Activated CD4-positive, alpha-beta T cell treated with anti-CD3 and anti-CD28 coated beads, Interleukin-2, Interleukin-6, amounts not matched to agents 100 ng/mL and 50 ng/mL, durations not matched to agents 16 hours and 8 hours (primary cell): ENCODE measurements around the gene LRRC4C.
"Not testable (repeated sequence)": the region's sequence is repeated elsewhere in the genome, so short reads cannot be mapped to it uniquely, and the experiment has no call there.

Experiments used
- DNase-seq: peaks from one replicate; pipeline ENCODE4 v3.0.0-alpha.2; 2020

LRRC4C gene

DNA sequence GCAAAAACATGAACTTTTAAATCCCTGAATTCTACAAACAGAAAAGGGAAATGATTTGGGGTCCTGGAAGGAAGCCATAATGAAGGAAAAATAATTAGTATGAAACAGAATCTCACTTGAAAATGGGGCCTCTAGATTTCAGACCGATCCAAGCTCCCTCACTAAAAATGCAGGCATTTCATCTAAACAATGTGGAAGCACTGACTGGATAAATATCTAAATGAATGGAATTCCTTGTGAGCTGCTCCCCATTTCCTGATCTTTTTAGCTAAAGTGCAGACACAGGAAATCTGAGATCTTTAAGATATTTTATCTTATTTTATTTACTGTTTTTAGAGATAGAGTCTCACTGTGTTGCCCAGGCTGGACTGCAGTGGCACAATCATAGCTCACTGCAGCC lies 1255.8 kb downstream of the LRRC4C start:
- DNase-seq = no peak

DNA sequence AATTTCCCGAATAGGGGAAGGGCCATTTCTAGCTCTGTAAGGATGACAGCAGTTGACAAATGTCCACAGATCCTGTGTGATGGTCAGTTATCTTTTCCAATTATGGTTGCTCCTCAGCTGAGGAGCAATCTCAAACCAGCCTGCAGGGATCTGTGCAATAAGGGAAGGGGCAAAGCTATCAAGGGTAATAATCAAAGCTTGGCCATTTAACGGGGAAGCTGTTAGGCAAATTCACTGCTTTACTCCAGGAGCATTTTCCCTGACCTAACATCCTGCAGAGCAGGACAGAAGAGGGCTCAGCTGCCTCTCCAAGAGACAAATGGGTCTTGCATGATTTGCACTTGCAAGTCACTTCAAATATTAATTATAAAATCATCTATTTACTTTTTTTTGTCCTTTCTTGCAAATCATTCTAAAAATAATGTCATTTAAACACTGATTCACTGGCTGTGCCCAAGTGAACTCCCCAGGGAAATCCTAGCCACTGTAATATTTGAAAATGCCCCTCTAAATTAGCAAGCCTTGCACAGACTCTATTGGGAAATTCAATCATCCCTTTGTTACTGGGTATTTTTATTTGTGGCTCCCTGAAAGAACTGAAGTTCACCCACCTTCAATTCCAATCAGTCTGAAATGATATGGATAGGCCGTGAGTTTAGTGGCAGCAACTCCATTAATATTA lies 1256.7 kb downstream of the LRRC4C start:
- no peak for DNase-seq

DNA sequence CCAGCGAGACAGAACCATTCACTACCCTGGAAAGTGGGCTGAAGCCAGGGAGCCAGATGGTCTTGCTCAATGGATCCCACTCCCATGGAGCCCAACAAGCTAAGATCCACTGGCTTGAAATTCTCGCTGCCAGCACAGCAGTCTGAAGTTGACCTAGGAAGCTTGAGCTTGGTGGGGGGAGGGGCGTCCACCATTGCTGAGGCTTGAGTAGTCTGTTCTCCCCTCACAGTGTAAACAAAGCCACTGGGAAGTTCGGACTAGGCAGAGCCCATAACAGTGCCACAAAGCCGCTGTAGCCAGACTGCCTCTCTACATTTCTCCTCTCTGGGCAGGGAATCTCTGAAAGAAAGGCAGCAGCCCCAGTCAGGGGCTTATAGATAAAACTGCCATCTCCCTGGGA lies 1266.9 kb downstream of the LRRC4C start:
- not testable (repeated sequence) for DNase-seq

DNA sequence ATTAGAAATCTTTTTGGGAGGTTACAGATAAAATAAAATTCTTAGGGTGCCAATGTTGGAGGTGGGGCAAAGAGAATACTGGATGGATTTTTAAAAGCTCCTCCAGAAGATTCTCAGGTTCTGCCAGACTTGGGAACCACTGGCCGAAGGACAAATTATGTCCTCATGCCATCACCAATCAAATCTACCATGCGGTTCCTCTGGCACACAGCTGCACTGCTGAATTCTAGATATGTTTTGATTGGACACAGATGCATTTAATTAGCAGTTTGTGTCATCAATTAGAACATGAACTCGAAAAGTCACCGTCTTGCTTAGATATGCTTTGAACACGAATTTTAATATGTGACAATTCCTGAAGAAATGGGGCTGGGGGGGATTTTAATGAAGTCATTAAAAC lies 1269.2 kb downstream of the LRRC4C start:
- no peak for DNase-seq

DNA sequence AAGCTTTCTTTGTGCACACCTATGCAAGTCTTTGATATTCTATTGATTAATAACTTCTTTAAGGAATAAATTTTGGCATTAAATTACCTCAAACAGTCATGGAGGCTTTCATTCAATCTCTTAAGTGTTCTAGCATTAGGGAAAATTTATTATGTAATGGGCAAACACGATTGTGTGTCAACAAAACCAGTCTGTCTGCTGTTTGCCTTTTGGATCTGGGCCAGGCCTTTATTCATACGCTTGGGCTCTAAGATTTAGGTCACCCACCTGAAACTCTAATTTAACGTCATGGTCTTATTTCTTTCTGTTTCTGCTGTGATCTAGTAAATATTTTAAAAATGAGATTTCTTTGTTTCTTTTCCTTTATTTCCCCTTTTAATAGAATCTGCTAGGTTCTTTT lies 1270.6 kb downstream of the LRRC4C start:
- DNase-seq = no peak

DNA sequence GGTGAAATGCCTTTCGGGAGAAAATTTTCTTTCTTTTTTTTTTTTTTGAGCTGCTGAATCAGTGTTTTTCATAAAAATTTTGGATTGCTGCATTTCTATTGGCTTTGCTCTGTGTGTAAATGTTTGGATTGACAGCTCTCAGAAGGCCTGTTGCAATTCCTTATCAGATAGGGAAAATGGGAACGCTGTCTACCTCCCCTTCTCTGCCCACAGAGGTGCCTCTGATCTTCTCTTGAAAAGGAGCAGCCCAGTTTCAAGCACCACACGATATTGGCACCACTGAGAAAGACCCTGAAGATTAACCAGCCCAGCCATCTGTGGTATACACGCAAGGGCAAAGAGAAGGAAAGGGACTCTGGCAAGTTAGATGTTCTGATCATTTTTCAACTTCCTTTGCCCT lies 1272.2 kb downstream of the LRRC4C start:
- DNase-seq = no peak

DNA sequence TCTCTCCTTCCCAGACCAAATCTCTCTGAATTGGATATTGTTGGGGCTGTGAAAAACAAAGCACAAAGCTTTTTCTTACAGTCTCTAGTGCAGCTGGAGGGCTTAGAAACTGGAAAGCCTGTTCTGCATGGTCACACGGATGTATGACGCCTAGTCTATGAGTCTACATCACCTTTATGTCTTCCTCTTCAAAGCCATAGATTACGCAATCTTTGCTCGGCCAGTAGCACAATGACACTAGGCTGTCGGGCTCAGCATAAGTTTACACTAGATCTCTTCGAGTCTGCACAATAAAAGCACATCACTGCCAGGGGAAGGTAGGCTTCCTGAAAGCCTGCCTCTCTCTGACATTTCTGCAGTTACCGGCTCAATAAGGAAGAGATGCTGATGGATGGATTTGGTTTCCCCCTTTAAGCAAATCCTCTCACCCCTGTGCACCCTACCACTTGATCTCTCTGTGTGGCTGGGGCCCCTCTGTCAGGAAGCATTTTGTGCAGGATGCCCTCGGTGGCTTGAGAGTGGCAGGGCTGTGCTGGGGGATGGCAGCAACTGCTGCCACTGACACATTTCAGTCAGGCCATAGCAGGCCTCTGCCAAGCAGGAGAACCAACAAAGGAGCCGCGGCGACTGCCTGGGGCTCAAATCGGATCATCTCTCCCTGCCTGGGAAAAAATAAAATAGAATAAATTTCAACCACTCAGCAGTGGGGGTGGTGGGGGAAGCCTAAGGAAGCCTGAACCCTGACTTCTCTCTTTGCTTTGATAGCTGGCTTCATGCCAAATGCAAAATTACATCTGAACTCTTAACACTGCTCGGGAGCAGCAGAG lies 1272.8 kb downstream of the LRRC4C start:
- no peak for DNase-seq

DNA sequence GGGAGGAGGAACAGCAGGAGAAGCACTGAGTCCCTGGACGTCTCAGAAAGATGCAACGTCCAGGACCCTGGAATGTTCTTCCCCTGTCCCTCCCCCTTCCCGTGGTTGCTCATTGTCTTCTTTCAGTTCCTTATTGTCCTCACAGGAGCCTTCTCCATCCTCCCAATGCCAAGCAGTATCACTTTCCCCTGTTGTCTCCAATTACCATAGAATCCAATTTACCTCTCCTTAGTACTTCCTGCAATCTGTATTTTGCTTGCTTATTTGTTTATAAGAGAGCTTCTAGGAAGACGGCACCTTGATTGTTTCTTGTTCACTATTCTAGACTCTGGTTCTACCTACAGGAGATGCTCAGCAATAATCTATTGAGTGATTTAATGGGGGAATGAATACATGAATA lies 1273.7 kb downstream of the LRRC4C start:
- DNase-seq = no peak

DNA sequence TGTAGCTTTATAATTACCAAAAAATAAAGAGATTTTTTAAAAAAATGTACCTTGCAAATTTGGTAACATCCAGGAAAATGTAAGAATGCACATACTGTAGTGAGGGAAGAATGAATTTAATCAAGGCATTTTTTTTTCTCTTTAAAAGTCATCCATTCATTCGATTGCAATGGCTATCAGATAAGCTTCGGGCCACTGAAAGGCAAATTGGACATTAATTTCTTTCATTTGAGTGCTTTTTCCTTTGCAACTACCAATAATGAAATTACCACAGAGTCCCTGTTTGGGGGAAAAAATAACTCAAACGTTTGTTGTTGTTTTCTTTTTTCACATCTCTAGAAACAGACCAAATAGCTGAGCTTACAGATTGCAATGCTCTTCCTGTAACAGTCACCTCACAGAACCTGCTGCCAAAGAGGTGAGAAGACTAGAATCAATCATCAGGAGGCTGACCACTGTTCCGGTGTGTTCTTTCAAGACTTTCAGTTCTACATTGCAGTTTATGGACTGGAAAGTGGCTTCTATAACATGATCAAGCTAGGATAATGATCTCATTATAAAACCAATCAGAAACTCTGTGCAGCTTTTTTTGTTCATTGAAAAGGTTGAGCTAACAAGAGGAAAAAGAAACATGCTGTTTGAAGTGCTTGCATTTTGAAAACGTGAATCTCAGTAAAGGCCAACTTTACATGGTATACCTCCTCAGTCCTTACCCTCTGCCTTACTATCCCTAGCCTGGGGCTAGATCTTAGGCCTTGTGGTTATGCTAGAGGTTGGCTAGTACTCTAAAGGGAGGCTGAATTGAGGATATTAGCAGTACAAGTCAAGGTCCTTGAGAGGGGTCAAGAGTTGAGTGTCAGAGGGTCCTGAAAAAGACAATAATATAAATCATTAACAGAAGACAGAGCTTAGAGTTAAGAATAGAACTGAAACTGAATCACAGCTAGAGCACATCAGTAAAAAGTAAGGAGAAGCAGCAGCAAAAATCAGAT lies 1276.1 kb downstream of the LRRC4C start:
- DNase-seq = no peak

DNA sequence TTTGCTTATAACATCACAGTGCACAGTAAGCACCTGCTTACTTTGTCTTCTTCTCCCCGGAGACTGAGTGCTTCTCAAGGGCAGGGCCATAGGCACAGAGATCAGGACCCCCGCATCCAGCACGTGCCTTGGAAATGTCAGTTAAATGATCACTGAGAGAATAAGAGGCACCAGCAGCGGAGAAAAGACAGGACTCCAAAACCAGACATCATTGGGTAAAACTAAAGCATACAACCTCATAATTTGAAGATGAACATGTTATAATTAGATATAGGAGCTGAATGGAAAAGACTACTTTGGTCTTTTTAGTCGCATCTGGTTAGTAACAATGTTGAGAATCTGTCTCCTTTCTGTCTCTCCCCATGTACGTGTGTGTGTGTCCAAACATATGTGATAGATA lies 1279.9 kb downstream of the LRRC4C start:
- DNase-seq = no peak

DNA sequence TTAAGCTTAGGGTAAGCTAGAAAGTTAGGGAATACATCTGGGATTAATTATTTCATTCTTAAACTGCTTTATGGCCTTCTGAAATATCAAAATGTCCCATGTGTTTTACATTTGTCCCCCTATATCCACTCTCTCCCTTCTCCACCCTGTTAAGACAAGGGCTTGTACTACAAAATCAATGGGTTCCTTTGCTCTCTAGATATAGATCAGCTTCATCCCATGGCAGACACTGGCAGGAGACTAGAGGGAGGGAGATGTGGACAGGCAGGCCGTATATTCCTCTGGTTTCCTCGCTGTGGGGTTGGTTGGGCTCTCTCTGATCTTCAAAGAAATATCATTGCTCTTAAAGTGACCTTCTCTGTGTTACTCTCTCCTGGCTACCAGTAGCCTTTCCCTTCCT lies 1281.0 kb downstream of the LRRC4C start:
- DNase-seq = no peak

DNA sequence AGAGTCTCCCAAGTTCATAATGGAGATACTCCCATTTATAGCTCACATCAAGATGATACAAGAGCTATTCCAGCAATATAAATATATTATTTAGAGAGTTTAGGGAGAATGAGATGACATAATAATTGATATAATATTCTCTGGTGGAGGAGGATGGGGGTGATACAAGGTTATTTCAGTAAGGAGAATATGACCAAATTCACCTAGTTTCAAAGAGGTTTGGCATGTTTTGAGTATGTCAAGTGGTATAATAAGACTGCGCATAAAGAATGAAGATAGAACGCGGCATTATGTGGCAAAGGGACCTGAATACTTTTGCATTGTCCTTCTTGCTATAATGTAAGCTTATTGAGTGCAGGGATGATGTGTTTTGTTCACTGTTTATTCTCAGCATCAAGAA lies 1283.5 kb downstream of the LRRC4C start:
- no peak for DNase-seq

DNA sequence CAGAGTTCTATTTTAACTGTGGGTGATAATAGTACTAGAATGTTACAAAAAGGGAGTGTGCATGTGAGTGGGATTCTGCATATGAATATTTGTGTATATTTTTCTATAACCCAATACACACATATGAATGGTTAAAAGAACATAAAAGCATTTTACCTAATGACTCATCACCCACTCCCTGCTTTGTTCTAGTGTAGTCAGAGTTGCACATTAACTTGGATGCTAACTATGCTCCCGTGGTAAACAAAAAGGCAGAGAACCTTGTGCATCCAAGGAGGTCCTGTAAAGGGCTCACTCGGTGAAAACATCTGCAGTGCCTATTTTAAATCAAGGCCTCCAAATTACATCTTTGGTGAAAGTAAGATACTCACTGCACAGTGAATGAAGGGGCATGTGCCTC lies 1289.4 kb downstream of the LRRC4C start:
- no peak for DNase-seq

DNA sequence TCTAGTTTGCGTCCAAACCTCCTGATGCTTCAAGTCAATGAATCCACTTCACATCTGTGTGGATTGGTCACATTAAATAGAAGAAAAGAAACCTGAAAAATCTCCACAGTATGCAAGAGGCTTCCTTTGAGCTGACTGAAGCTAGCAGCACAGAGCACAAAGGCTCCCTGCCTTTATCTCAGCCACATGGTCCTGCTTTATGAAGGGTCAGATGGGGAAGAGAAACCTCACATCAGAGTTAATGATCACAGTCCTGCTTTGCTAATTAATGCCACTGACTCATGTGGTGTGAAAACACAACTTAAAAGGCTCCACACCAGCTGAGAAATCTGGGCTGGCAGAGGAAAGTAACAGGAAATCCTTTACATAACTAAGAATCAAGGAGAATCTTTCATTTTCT lies 1291.0 kb downstream of the LRRC4C start:
- no peak for DNase-seq

DNA sequence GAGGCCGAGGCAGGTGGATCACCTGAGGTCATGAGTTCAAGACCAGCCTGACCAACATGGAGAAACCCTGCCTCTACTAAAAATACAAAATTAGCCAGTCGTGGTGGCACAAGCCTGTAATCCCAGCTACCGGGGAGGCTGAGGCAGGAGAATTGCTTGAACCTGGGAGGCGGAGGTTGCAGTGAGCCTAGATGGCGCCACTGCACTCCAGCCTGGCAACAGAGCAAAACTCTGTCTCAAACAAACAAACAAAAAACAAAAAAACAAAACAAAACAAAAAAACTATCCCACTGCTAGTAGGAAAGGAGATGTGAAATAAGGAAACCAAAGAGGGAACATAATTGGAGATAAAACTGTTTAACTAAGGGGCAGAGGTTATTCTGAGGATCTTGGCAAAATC lies 1291.6 kb downstream of the LRRC4C start:
- DNase-seq = not testable (repeated sequence)

DNA sequence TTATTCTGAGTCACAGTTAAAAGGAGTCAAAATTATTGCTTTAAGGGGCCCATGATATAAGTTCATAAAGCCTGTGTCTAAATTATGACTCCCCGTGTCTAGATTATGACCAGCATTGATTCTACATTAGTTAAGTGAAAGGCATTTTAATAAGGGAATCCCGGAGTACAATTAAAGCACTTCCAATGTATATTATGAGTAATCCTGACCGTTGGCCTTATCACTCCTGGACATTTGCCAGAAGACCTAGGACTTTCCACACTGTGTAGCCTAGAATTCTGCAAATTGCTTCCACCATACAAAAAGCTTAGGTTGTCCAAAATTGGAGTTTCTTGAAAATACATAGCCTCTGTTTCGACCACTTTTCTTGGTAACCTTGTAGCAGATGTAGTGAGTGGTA lies 1292.6 kb downstream of the LRRC4C start:
- DNase-seq = no peak

DNA sequence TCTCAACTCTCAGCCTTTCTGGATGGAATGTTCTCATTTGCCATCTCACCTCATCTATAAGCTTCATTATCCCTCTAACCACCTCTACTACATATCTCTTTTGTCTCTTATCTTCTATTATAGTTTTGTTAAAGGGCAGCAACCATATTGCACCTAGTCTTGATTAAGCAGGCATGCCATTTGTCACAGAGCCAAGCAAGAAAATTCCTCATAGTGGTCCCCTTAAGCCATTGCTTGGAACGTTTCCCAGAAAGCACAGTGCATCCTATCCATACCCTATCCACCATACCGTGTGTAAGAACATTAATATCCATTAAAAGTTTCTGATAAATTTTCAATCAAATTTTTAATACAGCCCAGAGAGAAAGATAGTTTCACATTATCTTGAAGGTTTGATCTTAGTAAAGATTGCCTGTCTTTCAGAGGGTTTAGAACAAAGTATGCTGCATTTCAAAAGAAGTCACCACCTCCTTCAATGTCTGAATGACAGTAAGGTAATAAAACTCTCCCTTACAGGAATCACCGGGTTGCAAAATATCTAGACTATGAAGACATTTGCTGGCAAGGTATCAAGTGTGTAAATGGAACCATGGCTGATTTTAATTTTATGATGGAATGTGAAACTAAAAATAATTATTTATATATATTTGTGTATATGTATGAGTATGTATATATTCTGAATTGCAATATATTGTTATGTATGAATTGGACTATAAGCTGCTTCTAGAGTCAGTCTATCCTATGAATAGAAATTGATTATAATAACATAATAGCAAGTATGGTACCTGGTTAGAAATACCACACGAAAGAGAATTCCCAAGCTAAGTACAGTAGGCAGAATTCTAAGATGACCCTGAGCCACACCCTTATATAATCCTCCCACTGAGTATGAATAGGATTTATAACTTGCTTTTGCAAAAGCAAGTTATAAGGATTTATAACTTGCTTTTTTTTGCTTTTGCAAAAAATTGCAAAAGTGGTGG lies 1296.3 kb downstream of the LRRC4C start:
- no peak for DNase-seq

DNA sequence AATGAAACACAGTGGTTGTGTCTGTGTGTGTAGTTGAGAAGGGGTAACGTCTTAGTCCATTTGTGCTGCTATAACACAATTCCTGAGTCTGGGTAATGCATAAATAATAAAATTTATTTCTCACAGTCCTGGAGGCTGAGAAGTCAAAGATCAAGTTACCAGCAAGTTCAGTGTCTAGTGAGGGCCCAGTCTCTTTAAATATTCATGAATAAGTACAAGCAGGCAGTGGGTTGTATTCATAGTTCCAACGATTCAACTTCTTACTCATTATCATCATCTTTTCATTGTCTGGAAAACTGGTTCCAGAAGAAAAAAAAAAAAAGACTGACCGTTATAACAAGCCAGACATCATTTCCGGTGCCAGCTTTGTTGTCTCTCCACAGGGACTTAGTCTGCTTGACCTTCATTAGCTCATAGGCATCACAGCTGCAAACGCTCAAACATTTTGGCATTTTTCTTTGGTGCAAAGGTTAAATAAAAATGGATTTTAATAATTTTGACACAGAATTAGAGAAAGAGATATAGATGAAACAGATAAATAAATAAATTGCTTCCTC lies 1297.5 kb downstream of the LRRC4C start:
- no peak for DNase-seq

DNA sequence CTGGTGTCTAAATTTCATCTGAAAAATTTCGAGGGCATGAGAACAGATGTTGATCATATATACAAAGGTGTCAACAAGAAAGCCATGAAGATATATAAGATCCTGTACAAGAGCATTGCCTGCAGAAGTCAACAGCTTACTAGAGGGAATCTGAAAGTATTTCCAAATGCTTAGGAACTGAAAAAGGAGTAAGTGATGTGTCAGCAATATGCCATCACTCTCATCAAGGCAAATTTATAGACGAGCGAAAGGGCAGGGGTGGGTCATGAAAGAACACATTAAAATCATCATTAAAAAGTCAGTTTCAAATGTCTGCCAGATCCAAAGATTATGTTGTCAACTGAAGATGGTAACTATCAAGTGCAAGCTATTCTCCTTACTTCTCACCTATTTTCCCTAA lies 1299.0 kb downstream of the LRRC4C start:
- DNase-seq = no peak

DNA sequence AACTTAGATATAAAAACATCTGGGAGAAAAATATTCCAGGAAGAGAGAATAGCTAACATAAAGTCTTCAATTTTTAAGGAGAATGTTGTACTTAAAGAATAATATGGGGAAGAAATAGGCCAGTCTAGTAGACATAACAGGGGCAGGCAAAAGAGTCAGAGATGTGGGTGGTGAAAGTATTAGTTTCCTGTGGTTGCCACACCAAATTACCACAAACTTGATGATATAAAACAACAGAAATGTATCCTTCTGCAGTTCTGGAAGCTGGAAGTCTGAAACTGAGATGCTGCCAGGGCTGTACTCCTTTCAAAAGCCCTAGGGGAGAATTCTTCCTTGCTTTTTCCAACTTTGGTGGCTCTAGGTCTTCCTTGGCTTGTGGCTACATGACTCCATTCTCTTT lies 1309.7 kb downstream of the LRRC4C start:
- DNase-seq = no peak

DNA sequence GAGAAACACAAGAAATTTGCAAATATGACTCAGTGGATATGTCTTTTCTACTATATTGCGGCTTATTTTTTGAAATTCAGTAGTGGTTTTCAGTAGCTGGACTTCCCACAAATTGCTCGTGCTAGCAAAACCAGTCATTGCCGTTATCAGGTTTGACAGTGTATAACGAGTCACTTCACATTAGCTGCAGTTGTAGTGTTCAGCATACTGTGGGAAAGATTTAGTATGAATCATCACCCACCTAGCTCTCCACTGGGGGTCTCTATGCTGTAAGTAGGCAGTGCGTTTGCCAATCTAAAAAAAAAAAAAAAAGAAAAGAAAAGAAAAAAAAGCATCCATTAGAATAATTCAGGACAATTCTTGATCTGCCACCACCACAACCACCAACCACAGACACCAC lies 1318.9 kb downstream of the LRRC4C start:
- DNase-seq = no peak

DNA sequence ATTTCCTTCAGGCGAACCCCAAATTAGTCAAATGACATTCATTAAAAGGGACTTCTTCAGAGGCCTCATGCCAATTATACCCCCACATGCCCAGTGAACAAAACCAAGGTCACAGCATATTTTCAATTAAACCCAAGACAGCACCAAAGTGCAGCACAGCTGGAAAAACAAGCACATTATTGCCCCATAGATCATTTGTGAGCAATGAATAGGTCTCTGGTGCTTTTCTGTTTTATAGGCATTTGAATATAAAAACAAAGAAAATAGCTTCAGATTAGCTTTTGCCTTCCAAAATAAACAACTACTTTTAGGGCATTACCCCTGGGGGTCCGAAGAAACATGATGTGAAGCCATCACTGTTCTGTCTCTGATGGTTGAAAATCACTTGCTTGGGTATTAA lies 1319.9 kb downstream of the LRRC4C start:
- DNase-seq = no peak
